Transverse colon (tissue), 4 donors: Measurements from ENCODE around the gene IER5. TPM values are rescaled to one million over a fixed set of nuclear protein-coding genes. Genes with fewer than 3 reads are reported as not detected.

Source experiments
- DNase-seq: peaks from one replicate; pipeline ENCODE4 v3.0.0-alpha.2; 2019
- H3K27ac ChIP-seq, 4 donors: fragments of 200-600 bp; sonication (generic); 2 replicates each; pipeline ENCODE4 v1.5.1; 2016 to 2018; ENCODE audit warnings: inconsistent platforms in 4 of 4
- H3K27me3 ChIP-seq: fragments of 200-600 bp; sonication (generic); 2 replicates; pipeline ENCODE4 v1.5.1; 2017; ENCODE audit warnings: inconsistent platforms
- H3K36me3 ChIP-seq, 4 donors: fragments of 200-600 bp; sonication (generic); 2 replicates each; pipeline ENCODE4 v1.5.1; 2017 to 2019; ENCODE audit warnings: inconsistent platforms in 4 of 4
- H3K4me1 ChIP-seq, 4 donors: fragments of 200-600 bp; sonication (generic); 2 replicates each; pipeline ENCODE4 v1.5.1; 2017 to 2020; ENCODE audit warnings: inconsistent platforms in 4 of 4
- H3K4me3 ChIP-seq, 4 donors: fragments of 200-600 bp; sonication (generic); 1 replicate in 1 of 4; 2 replicates in 3 of 4; pipeline versions ENCODE4 v1.5.1 to v1.6.1; 2017 to 2019; ENCODE audit warnings: inconsistent platforms in 4 of 4
- H3K9me3 ChIP-seq, 2 donors: fragments of 200-600 bp; sonication (generic); 2 replicates each; pipeline ENCODE4 v1.5.1; 2017 to 2019; ENCODE audit warnings: inconsistent platforms in 2 of 2
- EP300 ChIP-seq: sonication (generic); formaldehyde crosslinking; IDR thresholded peaks from one replicate; pipeline ENCODE4 v1.6.1; 2017; ENCODE audit warnings: antibody characterized with exemption, low read depth
- POLR2A ChIP-seq: fragments of 450-650 bp; IDR thresholded peaks from one replicate; pipeline ENCODE4 v1.6.1; 2016; ENCODE audit warnings: antibody characterized with exemption, mild to moderate bottlenecking, moderate library complexity
- POLR2AphosphoS5 ChIP-seq, 3 donors: sonication (generic); formaldehyde crosslinking; IDR thresholded peaks; one replicate each; pipeline ENCODE4 v1.6.1; 2016; ENCODE audit warnings: antibody characterized with exemption in 3 of 3
- WGBS, 2 donors: methylation state at CpG; one replicate each; pipeline ENCODE4 v1.1.5; 2018; ENCODE audit warnings: low coverage in 1 of 2; 5-methylcytosine and 5-hydroxymethylcytosine counted together
- in situ Hi-C, 4 donors: fragments of 200-750 bp; cut with MboI; loops; one replicate each; pipeline versions ENCODE4 v1.15.0 to v1.15.1; 2017; ENCODE audit warnings: low sequenced_read_pairs in 3 of 4, low pct_ligation_motif_present in 1 of 4, low pct_unique_long_range_greater_than_20kb in 1 of 4
- intact Hi-C: fragments of 100-400 bp; cut with DNase I; formaldehyde crosslinking; loops from one replicate; pipeline ENCODE4 v1.15.1; 2023; ENCODE audit warnings: low total_unique reads
- total RNA-seq, 4 donors: library from RNA; depleted of rRNA; stranded (reverse); fragments of >200 nt; gene quantifications; one replicate each; pipeline ENCODE4 v1.1.0, GENCODE V29; 2016
- TF ChIP-seq, protein P1 (sequence below), 5 experiments: fragments of 200-600 bp in 3 of 5; fragments of 450-650 bp in 2 of 5; sonication (generic) in 3 of 5; IDR thresholded peaks; 1 replicate in 2 of 5; 2 replicates in 3 of 5; pipeline ENCODE4 v1.5.1; 2016 to 2017; ENCODE audit warnings: antibody characterized with exemption in 5 of 5, inconsistent platforms in 3 of 5, mild to moderate bottlenecking in 2 of 5, moderate library complexity in 1 of 5

The IER5 gene
- total RNA-seq, 4 donors from 2014 or later: 12.1 to 40.3 (median 16.5) TPM

DNA sequence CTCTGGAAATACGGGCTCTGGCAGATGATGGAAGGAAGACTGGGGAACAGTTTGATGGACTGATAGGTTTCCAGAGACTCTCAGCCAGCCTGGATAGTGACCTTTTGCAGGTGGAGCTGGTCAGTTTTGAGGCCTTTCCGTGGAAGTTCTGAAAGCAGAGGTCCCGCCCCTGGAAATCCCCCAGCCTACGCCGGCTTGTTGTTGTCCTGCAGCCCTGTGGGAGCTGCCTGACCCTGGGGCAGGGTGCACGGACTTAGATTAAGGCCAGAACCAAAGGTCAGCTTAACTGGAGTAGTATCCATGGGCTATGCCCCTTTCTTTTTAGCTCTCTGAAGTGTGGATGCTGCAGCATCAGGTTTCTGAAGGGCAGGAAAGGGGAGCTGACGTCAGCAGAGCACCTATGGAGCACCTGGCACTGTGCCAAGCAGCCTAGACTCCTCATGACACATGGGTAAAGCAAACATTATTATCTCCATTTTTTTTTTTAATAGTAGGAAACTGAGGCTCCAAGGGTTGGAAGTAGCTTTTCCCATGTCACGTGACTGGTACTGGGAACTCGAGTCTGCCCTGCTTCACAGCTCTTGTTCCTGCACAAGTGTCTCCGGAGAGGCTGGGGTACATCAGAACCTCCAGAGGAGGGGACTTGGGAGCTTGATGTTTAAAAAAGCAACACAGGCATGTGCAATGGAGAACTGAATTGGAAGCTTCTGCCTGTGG lies 38.5 kb downstream of the IER5 start:
- Histone ChIP-seq H3K27me3 (no peaks in the 10 kb centered on the region), H3K4me1 (peaks cover 0 to 22% (median 10%) of the 10 kb centered on the region in 4 donors), H3K9me3 (no peaks in the 10 kb centered on the region), H3K27ac (no peak overlapping the region), H3K4me3 (no peak overlapping the region), H3K36me3 (no peaks in the 10 kb centered on the region)
- no peak for TF ChIP-seq POLR2A
- TF ChIP-seq, protein P1, sequence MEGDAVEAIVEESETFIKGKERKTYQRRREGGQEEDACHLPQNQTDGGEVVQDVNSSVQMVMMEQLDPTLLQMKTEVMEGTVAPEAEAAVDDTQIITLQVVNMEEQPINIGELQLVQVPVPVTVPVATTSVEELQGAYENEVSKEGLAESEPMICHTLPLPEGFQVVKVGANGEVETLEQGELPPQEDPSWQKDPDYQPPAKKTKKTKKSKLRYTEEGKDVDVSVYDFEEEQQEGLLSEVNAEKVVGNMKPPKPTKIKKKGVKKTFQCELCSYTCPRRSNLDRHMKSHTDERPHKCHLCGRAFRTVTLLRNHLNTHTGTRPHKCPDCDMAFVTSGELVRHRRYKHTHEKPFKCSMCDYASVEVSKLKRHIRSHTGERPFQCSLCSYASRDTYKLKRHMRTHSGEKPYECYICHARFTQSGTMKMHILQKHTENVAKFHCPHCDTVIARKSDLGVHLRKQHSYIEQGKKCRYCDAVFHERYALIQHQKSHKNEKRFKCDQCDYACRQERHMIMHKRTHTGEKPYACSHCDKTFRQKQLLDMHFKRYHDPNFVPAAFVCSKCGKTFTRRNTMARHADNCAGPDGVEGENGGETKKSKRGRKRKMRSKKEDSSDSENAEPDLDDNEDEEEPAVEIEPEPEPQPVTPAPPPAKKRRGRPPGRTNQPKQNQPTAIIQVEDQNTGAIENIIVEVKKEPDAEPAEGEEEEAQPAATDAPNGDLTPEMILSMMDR (IDR thresholded peaks at IDR 0.05): no peak
- no peak for TF ChIP-seq POLR2AphosphoS5 (IDR thresholded peaks at IDR 0.05)
- no peak for TF ChIP-seq EP300
- peak; percentile 44 for DNase-seq
- in situ Hi-C loops: loop anchor here in 1 of 4 donors (25.0 kb wide), 1 partner anchor 90 kb away; the partner anchor contains the start of gene MR1
- intact Hi-C loops: no loop called here
- 44 to 68% methylated on average over 3 to 8 of the region's 10 CpGs for WGBS, 2 donors

DNA sequence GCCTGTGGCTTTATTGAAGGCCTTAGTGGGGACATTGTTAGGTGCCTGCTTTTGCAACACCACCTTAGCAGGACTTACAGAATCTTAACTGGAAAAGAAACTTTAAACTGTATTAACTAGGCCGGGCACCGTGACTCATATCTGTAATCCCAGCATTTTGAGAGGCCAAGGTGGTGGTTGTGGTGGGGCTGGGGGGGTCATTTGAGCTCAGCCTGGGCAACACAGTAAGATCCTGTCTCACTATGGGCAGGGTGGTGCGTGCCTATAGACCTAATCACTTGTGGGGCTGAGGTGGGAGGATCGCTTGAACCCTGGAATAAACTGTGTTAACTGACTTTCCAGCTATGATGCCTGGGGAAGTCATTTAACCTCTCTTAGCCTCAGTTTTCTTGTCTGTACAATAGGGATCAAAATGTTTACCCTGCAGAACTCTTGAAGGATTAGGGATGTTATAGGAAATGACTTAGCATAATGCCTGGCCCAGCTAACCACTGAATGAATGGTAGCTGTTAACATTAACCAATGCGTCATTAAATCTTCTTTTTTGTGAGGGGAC lies 39.5 kb downstream of the IER5 start:
- Histone ChIP-seq H3K27me3 (no peaks in the 10 kb centered on the region), H3K27ac (peak overlapping the region in 3 of 4 donors; percentile 50 to 57 (median 52)), H3K4me3 (no peak overlapping the region), H3K36me3 (no peaks in the 10 kb centered on the region), H3K4me1 (peaks cover 0 to 22% (median 10%) of the 10 kb centered on the region in 4 donors), H3K9me3 (no peaks in the 10 kb centered on the region)
- intact Hi-C loops (no loop called here), in situ Hi-C loops (loop anchor here in 1 of 4 donors (25.0 kb wide), 1 partner anchor 91 kb away; the partner anchor contains the start of gene MR1)
- TF ChIP-seq, protein P1 (IDR thresholded peaks at IDR 0.05): no peak
- TF ChIP-seq EP300: no peak
- TF ChIP-seq POLR2A: no peak
- no peak for TF ChIP-seq POLR2AphosphoS5 (IDR thresholded peaks at IDR 0.05)
- 71 to 80% methylated on average over 1 to 5 of the region's 5 CpGs for WGBS, 2 donors
- no peak for DNase-seq

DNA sequence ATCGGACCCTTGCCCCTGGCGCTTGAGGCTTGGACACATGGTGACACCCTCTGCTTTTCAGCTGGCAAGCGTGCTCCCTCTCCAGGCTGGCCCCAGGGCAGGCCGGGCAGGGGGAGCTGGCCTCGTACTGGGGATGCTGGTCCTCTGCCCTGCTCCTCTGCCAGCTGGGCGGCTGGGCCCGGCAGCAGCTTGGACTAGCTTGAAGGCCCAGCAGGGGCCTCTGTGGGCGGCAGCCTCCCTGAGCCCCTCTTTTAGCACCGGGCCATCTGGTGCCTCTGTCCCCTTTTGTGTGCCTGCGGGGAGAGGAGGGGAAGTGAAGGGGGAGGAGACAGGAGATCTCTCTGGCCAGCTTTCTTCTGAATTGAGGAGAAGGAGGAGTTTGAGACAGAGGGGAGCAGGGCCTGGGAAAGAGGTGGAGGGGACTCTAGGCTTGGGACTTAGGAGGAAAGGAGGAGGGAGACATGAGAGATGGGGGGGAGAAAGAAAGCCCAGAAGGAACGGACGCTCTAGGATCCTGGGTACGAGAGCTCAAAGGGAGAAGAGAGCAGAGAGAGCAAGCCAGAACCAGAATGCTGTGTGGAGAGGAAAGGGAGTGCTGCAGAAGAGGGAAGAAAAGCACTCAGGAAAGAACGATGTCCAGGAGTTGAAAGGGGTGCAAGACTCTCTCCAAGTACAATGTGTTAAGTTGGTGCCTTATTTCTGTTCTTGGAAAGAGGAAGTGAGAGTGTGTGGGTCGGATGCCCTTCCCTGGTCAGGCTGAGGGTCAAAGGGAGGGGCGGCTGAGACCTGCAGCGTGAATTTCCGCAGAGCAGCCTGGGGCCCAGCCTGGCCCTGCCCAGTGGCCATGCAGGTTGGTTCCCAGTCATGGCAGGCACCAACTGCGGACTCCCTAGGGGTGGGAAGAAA lies 40.3 kb downstream of the IER5 start:
- Histone ChIP-seq H3K4me1 (peaks cover 0 to 26% (median 12%) of the 10 kb centered on the region in 4 donors), H3K27me3 (no peaks in the 10 kb centered on the region), H3K27ac (peak overlapping the region; percentile 45 to 57 (median 51)), H3K4me3 (no peak overlapping the region), H3K9me3 (no peaks in the 10 kb centered on the region), H3K36me3 (no peaks in the 10 kb centered on the region)
- intact Hi-C loops: no loop called here
- in situ Hi-C loops: loop anchor here in 1 of 4 donors (25.0 kb wide), 1 partner anchor 92 kb away; the partner anchor contains the start of gene MR1
- no peak for TF ChIP-seq POLR2A
- TF ChIP-seq, protein P1 (IDR thresholded peaks at IDR 0.05): no peak
- TF ChIP-seq EP300: no peak
- no peak for TF ChIP-seq POLR2AphosphoS5 (IDR thresholded peaks at IDR 0.05)
- peak; percentile 58 for DNase-seq
- WGBS, 2 donors: 43 to 61% methylated on average over 4 to 18 of the region's 19 CpGs
